HG03342 (cell line): ENCODE results near the gene MPP1.

Source experiments
- ATAC-seq: cut with Tn5 transposase; IDR thresholded peaks from one replicate; pipeline ENCODE4 v1.9.1; 2021; ENCODE audit warnings: mild to moderate bottlenecking, moderate library complexity; ENCODE audit not compliant: unreplicated experiment

Gene MPP1

DNA sequence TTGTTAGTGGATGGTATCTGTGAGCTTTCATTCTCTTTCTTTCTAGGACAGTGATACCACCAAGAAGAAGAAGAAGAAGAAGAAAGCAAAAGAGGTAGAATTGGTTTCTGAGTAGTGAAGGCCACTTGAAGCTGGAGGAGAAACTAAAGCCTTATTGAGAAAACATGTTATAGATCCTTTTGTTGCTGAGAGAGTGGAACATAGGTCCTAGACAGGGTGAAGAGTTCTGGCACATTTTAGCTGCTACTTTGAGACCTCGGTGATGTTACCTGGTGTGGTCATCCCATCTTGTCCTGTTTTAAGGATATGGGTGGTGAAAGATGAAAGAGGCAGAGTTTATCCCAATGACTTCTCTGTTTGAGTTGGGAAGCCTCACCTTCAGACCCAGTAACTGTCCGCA, 28.5 kb downstream of the MPP1 start:
- ATAC-seq: no peak

DNA sequence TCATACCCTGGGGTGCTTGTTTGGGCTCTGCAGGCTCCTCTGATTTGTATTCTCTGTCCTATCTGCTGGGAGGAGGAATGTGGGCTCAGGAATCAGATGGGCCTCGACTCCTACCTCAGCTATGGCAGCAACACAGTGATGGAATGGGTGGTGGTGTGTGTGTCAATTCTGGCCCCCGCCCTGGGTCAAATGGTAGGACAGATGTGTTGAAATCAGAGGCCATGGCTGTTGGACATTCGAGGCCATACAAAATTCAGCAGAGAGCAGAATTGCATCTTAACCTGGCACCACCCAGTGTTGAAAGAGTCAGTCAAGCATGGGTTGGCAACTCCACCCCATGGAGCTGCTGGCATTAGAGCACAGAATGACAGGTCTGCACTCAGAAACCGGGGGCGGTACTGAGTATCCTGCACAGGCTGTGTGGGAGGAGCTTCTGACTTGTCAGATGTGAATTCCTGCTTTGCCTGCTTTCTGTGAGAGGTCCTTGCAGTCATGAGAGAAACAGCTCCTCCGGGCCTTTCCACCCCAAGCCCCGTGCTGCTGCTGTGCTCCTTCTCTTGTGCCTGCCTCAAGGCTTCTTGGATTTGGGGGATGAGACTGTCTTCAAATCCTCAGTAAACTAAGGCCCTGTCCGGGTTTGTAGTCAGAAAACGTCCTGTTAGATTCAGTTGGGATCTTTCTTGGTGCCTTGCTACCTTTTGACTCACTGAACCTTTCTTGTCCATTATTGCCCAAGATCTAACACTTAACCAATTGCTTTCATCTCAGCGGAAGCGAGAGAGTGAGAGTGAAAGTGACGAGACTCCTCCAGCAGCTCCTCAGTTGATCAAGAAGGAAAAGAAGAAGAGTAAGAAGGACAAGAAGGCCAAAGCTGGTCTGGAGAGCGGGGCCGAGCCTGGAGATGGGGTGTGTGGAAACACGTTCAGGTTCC, 29.6 kb downstream of the MPP1 start:
- no peak for ATAC-seq

DNA sequence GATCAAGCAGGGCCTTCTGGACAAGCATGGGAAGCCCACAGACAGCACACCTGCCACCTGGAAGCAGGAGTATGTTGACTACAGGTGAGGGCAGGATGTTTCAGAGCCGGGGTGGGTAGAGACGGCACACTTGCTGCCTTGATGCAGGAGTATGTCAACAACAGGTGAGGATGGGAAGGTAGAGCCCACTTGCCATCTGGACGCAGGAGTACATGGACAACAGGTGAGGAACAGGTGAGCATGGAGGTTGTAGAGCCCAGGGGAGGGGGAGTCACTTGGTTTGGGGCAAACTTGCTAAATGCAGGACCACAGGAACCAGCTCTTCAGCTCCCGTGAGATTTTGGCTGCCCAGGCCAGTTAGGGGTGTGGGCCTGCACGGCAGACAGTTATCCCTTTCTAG, 30.7 kb downstream of the MPP1 start:
- ATAC-seq: no peak

DNA sequence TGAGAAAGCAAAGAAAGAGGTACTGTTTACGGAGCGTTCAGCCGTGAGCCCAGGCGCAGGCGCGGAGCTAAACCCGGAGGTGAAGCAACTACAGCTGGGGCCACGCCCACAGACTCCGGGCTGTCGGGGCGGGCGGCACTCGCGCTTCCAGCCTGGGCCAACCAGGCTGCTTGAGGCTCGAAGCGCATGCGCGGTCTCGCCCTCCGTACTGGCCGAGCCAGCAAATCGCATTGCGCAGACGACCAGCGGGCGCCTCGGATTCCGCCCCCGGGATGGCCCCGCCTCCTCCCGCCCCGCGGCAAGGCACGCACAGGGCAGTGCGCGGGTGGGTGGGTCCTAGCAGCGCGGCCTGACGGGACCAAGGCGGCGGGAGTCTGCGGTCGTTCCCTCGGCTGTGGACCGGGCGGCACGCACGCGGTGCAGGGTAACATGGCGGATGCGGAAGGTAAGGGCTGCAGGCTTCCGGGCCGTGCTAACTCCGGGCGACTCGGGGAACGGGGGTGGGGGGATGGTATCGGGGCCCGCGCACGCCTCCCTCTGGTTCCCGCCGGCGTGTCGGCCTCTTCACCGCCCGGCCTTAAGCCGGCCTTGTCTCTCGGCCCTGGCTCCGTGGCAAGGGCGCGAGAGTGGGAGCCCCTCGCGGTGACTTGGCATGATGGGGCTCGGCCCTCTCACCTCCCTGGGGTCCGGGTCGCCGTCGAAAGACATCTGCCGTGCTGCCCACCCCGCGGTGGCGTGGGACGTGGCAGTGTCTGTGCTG, 42.6 kb downstream of the MPP1 start, which contains the start of gene DKC1:
Gene DKC1, plus strand, starts transcription at position 328 of the 760 bp plus-strand sequence. Its CDS starts 102 bp downstream, at position 430.
- peak; percentile 84 for ATAC-seq

DNA sequence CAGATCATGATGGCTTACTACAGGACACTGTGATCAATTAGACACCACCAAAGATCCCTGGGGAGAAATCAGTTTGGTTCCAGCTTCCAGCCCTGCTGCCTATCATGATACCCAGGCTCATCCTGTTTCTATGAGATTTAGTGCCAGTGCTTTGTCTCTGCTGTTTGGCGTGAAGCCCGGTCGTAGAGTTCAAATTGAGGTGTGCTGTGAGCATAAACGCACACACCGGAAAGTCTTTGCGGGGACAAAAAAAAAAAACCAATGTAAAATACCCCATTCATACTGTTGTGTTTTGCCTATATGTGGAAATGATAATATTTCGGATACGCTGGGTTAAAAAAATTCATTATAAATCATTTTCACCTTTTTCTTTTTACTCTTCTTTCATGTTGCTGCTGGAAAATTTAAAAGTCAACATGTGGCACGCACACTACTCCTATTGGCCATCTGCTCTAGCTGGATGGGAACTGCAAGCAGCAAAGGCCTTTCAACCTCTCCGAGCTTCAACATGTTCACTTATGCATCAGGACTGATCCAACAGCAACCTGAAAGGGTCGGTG, 43.2 kb downstream of the MPP1 start:
- ATAC-seq: no peak

DNA sequence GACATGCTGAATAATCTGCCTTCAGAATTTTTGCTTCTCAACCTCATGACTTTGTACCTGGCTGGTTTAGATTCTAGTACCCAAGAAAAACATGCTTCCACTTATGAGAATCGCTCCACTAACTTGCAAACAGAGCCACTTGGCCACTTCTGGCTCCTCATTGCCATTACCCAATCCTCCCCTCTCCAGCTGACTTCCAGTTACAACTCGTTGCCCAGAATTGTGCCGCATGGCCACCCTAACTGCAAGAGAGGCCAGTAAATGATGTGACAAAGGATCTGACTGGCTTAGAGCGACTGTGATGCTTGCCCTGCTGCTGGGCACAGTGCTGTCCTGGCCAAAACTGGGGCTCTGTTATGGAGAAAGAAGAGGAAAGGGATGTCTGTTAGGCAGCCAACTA, 46.6 kb downstream of the MPP1 start:
- no peak for ATAC-seq

DNA sequence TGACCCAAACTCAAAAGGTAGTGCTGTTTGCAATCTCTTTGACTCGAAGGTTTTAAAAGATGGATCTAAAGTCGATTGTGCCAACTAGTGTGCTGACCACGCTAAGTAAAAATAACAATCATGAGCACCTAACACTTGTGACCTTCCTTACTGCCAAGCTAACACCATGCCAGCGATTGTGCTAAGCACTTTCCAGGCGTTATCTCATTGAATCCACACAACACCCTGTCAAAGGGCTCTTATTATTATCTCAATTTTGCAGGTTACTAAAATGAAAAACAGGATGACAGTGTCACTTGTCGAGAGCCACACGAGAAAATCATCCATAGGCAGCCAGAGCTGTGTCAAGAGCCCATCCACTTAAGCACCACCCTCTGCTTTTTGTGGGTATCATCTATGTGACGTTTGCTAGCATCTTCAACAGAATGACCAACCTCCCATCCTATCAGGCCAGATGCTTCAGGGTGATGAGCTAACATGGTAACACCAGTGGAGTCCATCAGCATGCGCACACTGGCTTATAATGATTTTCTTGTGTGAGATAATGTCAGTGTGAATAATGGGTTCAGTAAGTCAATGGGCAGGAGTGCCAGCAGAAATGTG, 53.5 kb downstream of the MPP1 start:
- no peak for ATAC-seq

DNA sequence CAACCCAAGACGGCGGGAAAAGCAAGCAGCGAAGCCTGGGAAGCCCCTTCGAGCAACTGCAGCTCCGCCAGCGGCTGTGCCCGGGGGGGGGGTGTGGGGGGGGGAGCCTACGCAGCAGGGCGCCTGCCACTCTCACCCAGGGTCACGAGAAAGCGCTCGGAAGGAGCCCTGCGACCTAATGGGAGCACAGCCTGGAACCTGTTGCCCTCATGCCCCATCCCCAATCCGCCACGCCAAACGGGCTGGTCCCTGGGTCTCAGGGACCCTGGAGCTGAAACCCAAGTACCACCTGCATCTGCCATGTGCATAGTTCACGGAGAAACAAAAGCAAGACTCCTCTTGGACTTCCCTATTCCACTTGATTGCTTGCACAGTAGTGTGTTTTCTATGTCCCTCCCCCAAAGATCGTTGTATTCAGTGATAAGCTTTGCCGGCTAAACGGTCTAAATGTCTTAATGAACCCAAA, 54.0 kb downstream of the MPP1 start:
- ATAC-seq: no peak

DNA sequence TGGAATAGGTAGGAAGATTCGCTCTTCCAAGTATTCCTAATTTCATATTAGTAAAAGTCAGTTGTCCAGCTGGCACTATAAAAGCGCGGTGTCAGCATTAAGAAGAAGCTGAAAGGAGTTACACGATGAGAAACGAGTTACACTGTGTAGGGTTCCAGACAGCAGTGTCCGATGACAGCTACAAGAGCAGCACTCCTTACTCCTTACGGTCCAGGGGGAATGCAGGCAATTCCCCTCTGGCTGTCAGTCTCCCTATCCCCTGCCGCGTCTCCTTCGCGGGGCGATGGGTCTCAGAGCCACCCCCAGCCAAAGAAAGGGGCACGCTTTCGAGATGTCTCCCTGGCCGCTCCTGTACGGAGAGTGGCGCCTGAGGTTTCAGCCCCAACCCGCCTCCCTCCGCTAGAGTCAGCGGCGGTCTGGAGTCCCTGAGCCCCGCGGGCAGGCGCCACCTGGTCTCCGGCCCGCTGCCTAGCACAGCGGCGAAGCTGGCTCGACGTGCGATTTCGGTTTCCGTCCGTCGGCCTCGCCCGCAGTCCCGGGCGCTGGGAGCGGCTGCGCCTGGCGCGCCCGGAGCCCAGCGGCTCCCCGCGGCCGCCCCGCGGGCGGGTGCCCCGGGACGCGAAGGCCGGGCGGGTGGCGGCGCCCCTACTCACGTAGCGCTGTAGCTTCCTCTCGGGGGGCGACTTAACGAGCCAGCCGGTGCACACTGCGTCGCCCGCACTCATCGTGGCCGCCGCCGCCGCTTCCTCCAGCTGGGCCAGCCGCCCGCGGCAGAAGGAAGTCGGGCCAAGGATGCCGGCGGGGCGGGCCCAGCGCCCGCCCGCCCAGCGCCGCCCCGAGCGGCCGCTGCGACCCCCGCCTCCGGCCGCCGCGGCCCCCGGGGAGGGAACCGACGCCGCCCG, 54.7 kb downstream of the MPP1 start, which contains the start of gene GAB3:
Gene GAB3, minus strand, starts transcription at position 777 of the 902 bp plus-strand sequence. Its CDS starts 52 bp downstream, at position 725.
- ATAC-seq: no peak

DNA sequence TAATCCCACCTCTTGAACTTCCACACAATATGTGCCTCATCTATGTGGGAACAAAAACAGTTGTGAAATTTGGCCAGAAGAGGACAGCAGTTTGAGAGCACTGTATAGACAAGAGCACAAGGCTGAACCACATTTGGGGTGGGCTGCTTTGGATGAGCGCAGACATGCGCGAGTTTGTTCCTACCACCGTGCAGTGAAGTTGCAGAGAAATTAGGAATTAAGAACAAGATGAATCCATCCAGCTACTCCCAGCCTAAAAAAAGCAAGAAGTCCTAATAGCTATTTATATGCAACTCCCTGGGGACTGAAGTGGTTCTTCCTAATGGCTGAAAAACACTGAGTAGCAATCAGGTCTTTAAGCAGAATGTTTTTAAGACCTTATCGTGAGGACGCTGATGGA, 55.4 kb downstream of the MPP1 start:
- no peak for ATAC-seq

DNA sequence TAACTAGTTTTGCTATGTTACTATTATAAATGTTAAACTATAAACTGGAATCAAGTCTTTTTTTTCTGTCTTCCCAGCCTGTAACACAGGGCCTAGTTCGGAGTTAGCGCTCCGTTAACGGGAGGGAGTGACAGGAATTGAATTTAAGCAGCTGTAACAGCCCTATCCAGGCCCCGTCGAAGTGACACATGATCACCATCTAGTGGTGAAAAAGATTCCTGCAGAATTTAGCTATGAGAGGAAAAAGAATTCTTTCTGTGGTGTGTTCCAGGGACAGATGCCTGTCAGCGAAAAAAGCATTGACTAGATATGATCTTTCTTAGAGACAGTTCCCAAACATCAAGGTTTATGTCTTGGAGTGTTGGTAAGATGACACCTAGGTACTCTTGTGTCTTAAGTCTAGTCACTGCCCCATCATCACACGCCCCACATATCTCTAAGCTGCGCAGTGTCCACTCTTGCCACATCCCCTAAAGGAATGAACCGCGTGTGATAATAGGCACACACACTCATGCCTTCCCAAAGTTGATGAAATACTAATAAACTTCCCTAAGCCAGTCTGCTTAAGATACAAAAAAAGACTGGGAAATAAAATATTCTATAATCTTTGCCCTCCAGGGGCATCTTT, 56.5 kb downstream of the MPP1 start:
- peak; percentile 66 for ATAC-seq

DNA sequence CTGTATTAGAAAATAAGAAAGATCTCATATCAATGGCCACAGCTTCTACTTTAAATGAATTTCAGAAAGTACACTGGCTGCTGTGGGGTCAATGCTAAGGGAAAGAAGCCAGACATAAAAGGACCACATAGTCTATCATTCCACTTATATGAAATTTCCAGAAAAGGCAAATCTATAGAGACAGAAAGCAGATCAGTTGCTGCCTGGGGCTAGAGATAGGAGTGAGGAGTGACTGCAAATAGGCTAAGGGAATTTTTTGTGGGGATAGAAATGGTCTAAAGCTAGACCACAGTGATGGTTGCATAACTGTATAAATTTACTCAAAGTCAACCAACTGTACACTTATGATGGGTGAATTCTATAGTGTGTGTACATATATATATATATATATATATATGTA, 62.7 kb downstream of the MPP1 start:
- no peak for ATAC-seq

DNA sequence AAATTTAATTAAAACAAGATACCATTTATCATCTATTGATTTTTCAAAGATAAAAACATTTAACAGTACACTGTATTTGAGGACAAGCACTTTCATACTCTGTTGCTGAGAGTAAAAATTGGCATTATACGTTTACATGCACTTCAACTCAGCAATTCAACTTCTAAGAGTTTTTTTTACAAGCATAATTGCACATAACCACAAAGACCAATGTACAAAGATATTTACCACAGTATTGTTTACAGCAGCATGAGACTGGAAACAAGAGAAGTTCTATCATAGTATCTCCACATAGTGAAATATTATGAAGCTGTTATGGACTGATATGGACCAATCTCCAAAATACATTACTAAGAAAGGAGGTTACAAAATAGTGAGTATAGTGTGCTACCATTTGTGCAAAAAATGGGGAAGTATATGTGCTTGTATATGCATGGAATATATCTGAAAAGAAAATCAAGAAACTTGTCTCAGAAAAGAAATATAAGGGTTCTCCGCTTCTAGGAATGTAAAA, 65.3 kb downstream of the MPP1 start:
- ATAC-seq: no peak

DNA sequence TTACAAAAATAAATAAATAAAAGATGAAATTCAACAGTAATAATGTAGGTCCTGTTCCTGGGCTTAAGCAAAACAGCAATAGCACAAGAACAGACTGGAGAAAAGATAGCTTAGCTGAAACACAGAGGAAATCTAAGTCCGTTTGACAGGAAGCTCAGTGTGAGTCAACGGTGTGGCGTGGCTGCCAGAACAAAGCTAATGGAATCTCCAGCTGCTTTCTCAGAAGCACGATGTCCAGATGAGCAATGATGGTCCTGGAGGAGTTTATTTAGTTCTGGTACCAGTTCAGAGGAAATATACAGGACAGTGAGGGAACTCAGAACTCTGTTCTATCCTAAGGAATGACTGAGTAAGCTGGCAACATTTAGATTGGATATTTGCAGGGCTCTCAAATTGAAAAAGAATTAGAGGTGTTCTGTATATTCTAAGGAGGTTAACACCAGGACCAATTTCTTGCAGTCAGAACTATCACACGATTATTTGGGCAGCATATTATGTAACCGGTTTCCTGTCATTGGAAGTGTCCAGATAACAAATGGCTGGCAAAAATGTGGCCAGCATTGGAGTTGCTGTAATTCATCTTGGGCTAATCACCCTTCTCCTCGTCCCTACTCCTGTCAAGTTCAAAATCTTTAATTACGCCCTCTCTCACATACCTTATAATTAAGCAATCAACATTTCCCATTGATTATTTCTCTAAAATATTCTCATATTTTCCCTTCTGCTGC, 67.1 kb downstream of the MPP1 start:
- ATAC-seq: no peak

DNA sequence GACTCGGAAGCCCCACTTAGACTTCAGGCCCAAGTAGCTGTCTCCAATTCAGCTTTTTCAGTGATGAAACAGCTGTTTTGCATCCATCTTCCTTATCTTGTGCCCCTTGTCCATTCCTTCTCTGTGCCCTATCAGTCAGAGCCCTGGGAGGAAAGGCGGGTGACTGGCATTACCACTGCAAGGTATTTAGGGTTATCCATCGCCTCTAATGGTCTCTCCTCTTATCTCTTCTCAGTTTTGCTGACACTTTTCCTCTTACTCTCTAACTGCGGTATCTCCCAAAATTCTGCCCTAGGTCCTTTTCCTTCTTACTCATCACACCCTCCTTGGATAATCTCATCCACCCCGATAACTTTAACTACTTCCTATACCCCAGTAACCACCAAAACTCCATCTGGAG, 68.1 kb downstream of the MPP1 start:
- no peak for ATAC-seq

DNA sequence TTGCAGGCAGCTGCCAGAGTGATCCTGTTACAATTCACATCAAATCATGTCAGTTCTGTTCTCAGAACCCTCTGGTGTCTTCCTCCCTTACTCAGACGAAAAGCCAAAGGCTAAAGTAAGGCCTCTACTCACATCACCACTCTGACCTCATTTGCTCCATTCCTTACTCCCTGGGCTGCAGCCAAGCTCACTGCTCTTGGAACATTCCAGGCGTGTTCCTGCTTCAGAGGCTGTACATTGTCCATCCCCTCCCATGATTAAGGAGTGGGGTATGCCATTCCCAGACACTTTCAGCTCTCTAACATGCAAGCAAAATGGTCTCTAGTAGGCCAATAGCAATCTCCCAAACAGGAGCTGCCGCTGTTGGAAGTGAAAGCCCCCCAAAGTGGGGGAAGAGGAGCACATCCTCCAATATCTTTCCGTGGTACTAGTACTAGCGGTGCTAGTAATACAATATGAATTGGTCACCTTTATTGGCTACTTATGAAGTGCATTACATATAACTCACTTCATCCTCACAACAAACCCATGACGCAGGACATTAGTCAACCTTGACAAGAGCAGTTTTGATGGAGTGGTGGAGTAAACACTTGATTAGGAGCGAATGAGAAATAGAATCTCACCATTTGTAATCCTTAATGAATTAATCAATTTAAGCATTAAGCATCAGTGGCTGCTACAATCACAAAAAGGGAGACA, 69.4 kb downstream of the MPP1 start:
- no peak for ATAC-seq

DNA sequence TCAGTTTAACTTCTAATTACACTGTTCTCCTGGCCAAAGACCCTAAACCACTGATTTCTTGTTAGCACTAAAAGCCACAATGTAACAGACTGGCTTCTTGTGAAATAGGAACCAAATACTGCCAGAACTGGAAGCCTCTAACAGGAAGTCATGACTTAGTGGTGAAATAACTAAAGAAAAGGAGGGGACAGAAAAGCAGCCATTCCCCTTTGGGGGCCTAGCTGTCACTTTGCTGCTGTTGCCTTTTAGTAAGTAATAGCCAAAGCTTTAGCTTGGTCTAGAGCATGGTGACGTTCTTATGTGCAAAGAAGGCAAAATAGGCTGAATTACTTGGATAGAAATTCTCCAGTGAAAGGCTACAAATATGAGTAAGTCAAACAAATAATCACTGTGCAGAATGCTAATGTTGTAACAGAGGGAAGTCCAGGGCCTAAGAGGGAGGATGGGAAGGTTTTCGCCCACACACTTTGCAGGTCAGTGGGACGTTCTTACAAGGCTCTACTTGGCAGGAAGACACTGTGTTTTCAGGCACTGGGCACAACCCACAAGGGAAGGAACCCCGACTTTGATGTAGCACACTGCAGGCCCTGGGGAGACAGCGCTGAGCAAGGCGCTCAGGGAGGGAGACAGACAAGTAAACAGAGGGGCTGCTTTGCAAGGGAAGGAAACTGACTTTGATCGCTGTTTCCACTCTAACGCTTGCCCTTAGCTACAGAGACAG, 71.1 kb downstream of the MPP1 start:
- peak; percentile 61 for ATAC-seq
